Trophoblast cell (in vitro differentiated cells and primary cell): ENCODE data around the gene SLC7A8.
A peak's percentile ranks its signal among the peaks of the same experiment; 100 is the strongest.

Experiments
- DNase-seq, 2 donors: peaks; one replicate each; pipeline ENCODE4 v3.0.0-alpha.2; 2016
- H2AFZ ChIP-seq: 2 replicates; pipeline ENCODE4 v1.6.1; 2013; ENCODE audit warnings: low read length, moderate library complexity, mild to moderate bottlenecking; ENCODE audit not compliant: insufficient read depth, poor library complexity
- H2AK5ac ChIP-seq: 2 replicates; pipeline ENCODE4 v1.6.1; 2013; ENCODE audit warnings: mild to moderate bottlenecking, low read length
- H2BK120ac ChIP-seq: 2 replicates; pipeline ENCODE4 v1.6.1; 2013; ENCODE audit warnings: low read length, mild to moderate bottlenecking, moderate library complexity; ENCODE audit not compliant: insufficient read depth, poor library complexity
- H2BK12ac ChIP-seq: 2 replicates; pipeline ENCODE4 v1.6.1; 2013; ENCODE audit warnings: mild to moderate bottlenecking, low read length, moderate library complexity
- H2BK5ac ChIP-seq: 2 replicates; pipeline ENCODE4 v1.6.1; 2013; ENCODE audit warnings: low read length, low read depth, moderate library complexity, mild to moderate bottlenecking; ENCODE audit not compliant: poor library complexity
- H3K14ac ChIP-seq: 2 replicates; pipeline ENCODE4 v1.6.1; 2013; ENCODE audit warnings: mild to moderate bottlenecking, low read length
- H3K18ac ChIP-seq: 2 replicates; pipeline ENCODE4 v1.6.1; 2013; ENCODE audit warnings: mild to moderate bottlenecking, low read length
- H3K23ac ChIP-seq: 2 replicates; pipeline ENCODE4 v1.6.1; 2013; ENCODE audit warnings: low read length
- H3K27ac ChIP-seq: 2 replicates; pipeline ENCODE4 v1.5.1; 2013; ENCODE audit warnings: low read depth, mild to moderate bottlenecking, inconsistent platforms, low read length, moderate library complexity
- H3K27me3 ChIP-seq: 2 replicates; pipeline ENCODE4 v1.6.1; 2013; ENCODE audit warnings: inconsistent platforms, mild to moderate bottlenecking, low read length, moderate library complexity; ENCODE audit not compliant: insufficient read depth
- H3K36me3 ChIP-seq, 2 experiments: 1 replicate in 1 of 2; 2 replicates in 1 of 2; pipeline ENCODE4 v1.6.1; 2013; ENCODE audit warnings: low read length in 2 of 2, mild to moderate bottlenecking in 2 of 2, moderate library complexity in 1 of 2; ENCODE audit not compliant: insufficient read depth in 2 of 2, control insufficient read depth in 1 of 2
- H3K4ac ChIP-seq: 2 replicates; pipeline ENCODE4 v1.6.1; 2013; ENCODE audit warnings: low read depth, mild to moderate bottlenecking, low read length, moderate library complexity
- H3K4me1 ChIP-seq, 2 experiments: 1 replicate in 1 of 2; 2 replicates in 1 of 2; pipeline ENCODE4 v1.6.1; 2013; ENCODE audit warnings: low read length in 2 of 2, mild to moderate bottlenecking in 2 of 2, moderate library complexity in 1 of 2; ENCODE audit not compliant: insufficient read depth in 2 of 2, control insufficient read depth in 1 of 2
- H3K4me2 ChIP-seq: 2 replicates; pipeline ENCODE4 v1.6.1; 2013; ENCODE audit warnings: inconsistent platforms, mild to moderate bottlenecking, low read length, moderate library complexity
- H3K4me3 ChIP-seq: 2 replicates; pipeline ENCODE4 v1.5.1; 2013; ENCODE audit warnings: mild to moderate bottlenecking, low read depth, low read length, inconsistent platforms
- H3K79me1 ChIP-seq: one replicate; pipeline ENCODE4 v1.6.1; 2013; ENCODE audit warnings: low read length
- H3K79me2 ChIP-seq: 2 replicates; pipeline ENCODE4 v1.6.1; 2013; ENCODE audit warnings: low read length, mild to moderate bottlenecking; ENCODE audit not compliant: control insufficient read depth, insufficient read depth, poor library complexity
- H3K9ac ChIP-seq: 2 replicates; pipeline ENCODE4 v1.6.1; 2013; ENCODE audit warnings: mild to moderate bottlenecking, low read length
- H3K9me3 ChIP-seq: 2 replicates; pipeline ENCODE4 v1.6.1; 2013; ENCODE audit warnings: low read depth, mild to moderate bottlenecking, control low read depth, inconsistent platforms, low read length; ENCODE audit not compliant: insufficient read depth
- H4K12ac ChIP-seq: 2 replicates; pipeline ENCODE4 v1.6.1; 2013; ENCODE audit warnings: low read depth, mild to moderate bottlenecking, low read length, moderate library complexity
- H4K8ac ChIP-seq: 2 replicates; pipeline ENCODE4 v1.6.1; 2013; ENCODE audit warnings: low read depth, mild to moderate bottlenecking, low read length, moderate library complexity
- H4K91ac ChIP-seq: one replicate; pipeline ENCODE4 v1.6.1; 2013; ENCODE audit warnings: low read depth, mild to moderate bottlenecking, low read length, moderate library complexity
- WGBS: extraction: QIAGEN DNeasy Blood & Tissue Kit; methylation state at CpG from one replicate; pipeline ENCODE4 v1.1.7; 2013; ENCODE audit warnings: missing lambda C conversion rate; ENCODE audit not compliant: insufficient read length, insufficient coverage; ENCODE audit errors: extremely low coverage; 5-methylcytosine and 5-hydroxymethylcytosine counted together

The SLC7A8 gene

GRCh38 chr14:23093104-23093503 is 90.4 kb downstream of the SLC7A8 start:
- H3K9ac ChIP-seq, result no peak overlapping the region
- H3K18ac ChIP-seq, result no peak overlapping the region
- no peaks in the 10 kb centered on the region for H3K9me3 ChIP-seq
- H3K27me3 ChIP-seq, result no peaks in the 10 kb centered on the region
- H2BK120ac ChIP-seq, result no peak overlapping the region
- H2AK5ac ChIP-seq, result no peak overlapping the region
- no peak overlapping the region for H3K27ac ChIP-seq
- H3K79me2 ChIP-seq, result peaks cover 17% of the 10 kb centered on the region
- peaks cover 12% of the 10 kb centered on the region for H3K79me1 ChIP-seq
- no peak overlapping the region for H2BK5ac ChIP-seq
- H4K8ac ChIP-seq, result no peak overlapping the region
- H3K4me1 ChIP-seq, result peaks cover 5 to 9% of the 10 kb centered on the region in 2 experiments
- H3K14ac ChIP-seq, result no peak overlapping the region
- H3K4me3 ChIP-seq, result no peak overlapping the region
- H2AFZ ChIP-seq, result no peak overlapping the region
- WGBS, result no CpG with 5 or more reads among the region's 2 CpGs
- peaks cover 17 to 32% of the 10 kb centered on the region in 2 experiments for H3K36me3 ChIP-seq
- H4K91ac ChIP-seq, result no peak overlapping the region
- no peak for DNase-seq
- H3K4me2 ChIP-seq, result no peak overlapping the region
- no peak overlapping the region for H2BK12ac ChIP-seq
- H4K12ac ChIP-seq, result no peak overlapping the region
- peak overlapping the region; percentile 98 for H3K4ac ChIP-seq
- no peak overlapping the region for H3K23ac ChIP-seq

GRCh38 chr14:23091294-23092225 is 91.9 kb downstream of the SLC7A8 start:
- peaks cover 16% of the 10 kb centered on the region for H3K79me2 ChIP-seq
- no peaks in the 10 kb centered on the region for H3K27me3 ChIP-seq
- no peak for DNase-seq
- H3K14ac ChIP-seq, result no peak overlapping the region
- peaks cover 14 to 26% of the 10 kb centered on the region in 2 experiments for H3K36me3 ChIP-seq
- no peak overlapping the region for H3K23ac ChIP-seq
- H2AFZ ChIP-seq, result no peak overlapping the region
- H3K79me1 ChIP-seq, result peaks cover 12% of the 10 kb centered on the region
- H2BK5ac ChIP-seq, result no peak overlapping the region
- no peak overlapping the region for H2BK120ac ChIP-seq
- no peak overlapping the region for H4K8ac ChIP-seq
- H3K4me3 ChIP-seq, result no peak overlapping the region
- no peaks in the 10 kb centered on the region for H3K9me3 ChIP-seq
- WGBS, result no CpG with 5 or more reads among the region's 12 CpGs
- H4K91ac ChIP-seq, result no peak overlapping the region
- H3K18ac ChIP-seq, result no peak overlapping the region
- H3K4ac ChIP-seq, result peak overlapping the region; percentile 4
- no peak overlapping the region for H3K9ac ChIP-seq
- no peak overlapping the region for H2AK5ac ChIP-seq
- peaks cover 3 to 4% of the 10 kb centered on the region in 2 experiments for H3K4me1 ChIP-seq
- H4K12ac ChIP-seq, result no peak overlapping the region
- H3K27ac ChIP-seq, result no peak overlapping the region
- H2BK12ac ChIP-seq, result no peak overlapping the region
- no peak overlapping the region for H3K4me2 ChIP-seq

DNA sequence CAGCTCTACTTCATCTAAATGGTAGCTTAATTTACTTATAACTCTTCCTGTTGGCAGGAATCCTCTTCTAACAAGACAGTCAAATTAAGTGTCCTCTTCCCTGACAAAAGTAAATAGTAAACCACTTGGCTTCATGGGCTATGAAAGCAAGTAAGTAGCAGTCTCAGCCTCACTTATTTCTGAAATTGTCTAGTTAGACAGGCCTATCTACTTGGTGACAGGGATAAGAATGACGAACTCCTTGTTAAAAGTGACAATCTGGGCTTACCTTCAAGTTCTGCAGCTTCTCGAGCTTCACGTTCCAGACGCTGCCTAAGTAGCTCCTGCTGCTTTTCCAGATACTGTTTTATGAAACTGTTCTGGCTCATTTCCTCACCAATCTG is 93.2 kb downstream of the SLC7A8 start:
- H2AFZ ChIP-seq, result no peak overlapping the region
- H4K12ac ChIP-seq, result no peak overlapping the region
- no peak overlapping the region for H3K4me3 ChIP-seq
- H2BK5ac ChIP-seq, result no peak overlapping the region
- no peak overlapping the region for H4K91ac ChIP-seq
- H3K9ac ChIP-seq, result no peak overlapping the region
- H3K27me3 ChIP-seq, result no peaks in the 10 kb centered on the region
- no peak for DNase-seq
- H2AK5ac ChIP-seq, result no peak overlapping the region
- WGBS, result no CpG with 5 or more reads among the region's 4 CpGs
- H4K8ac ChIP-seq, result no peak overlapping the region
- peaks cover 7% of the 10 kb centered on the region for H3K79me1 ChIP-seq
- peaks cover 2% of the 10 kb centered on the region in 2 experiments for H3K4me1 ChIP-seq
- H2BK120ac ChIP-seq, result no peak overlapping the region
- no peak overlapping the region for H3K18ac ChIP-seq
- no peak overlapping the region for H3K14ac ChIP-seq
- no peak overlapping the region for H3K23ac ChIP-seq
- no peak overlapping the region for H3K4ac ChIP-seq
- H3K36me3 ChIP-seq, result peaks cover 14 to 30% of the 10 kb centered on the region in 2 experiments
- no peaks in the 10 kb centered on the region for H3K9me3 ChIP-seq
- no peak overlapping the region for H3K4me2 ChIP-seq
- H2BK12ac ChIP-seq, result no peak overlapping the region
- H3K27ac ChIP-seq, result no peak overlapping the region
- H3K79me2 ChIP-seq, result peaks cover 12% of the 10 kb centered on the region

- H2AK5ac ChIP-seq, result no peak overlapping the region
- no peak overlapping the region for H3K4me3 ChIP-seq
- H3K18ac ChIP-seq, result peak overlapping the region; percentile 33
- no peak overlapping the region for H3K9ac ChIP-seq
- no peak overlapping the region for H2BK120ac ChIP-seq
- no peak overlapping the region for H3K14ac ChIP-seq
- no CpG with 5 or more reads among the region's 12 CpGs for WGBS
- no peak overlapping the region for H4K8ac ChIP-seq
- peaks cover 2% of the 10 kb centered on the region in 2 experiments for H3K4me1 ChIP-seq
- H3K27ac ChIP-seq, result no peak overlapping the region
- no peaks in the 10 kb centered on the region for H3K27me3 ChIP-seq
- peaks cover 4% of the 10 kb centered on the region for H3K79me1 ChIP-seq
- no peak overlapping the region for H4K12ac ChIP-seq
- H2BK5ac ChIP-seq, result no peak overlapping the region
- no peak overlapping the region for H2AFZ ChIP-seq
- H3K79me2 ChIP-seq, result peaks cover 9% of the 10 kb centered on the region
- no peak for DNase-seq
- H3K4ac ChIP-seq, result peak overlapping the region; percentile 84
- no peaks in the 10 kb centered on the region for H3K9me3 ChIP-seq
- H2BK12ac ChIP-seq, result no peak overlapping the region
- peaks cover 18 to 34% of the 10 kb centered on the region in 2 experiments for H3K36me3 ChIP-seq
- H4K91ac ChIP-seq, result no peak overlapping the region
- H3K4me2 ChIP-seq, result no peak overlapping the region
- H3K23ac ChIP-seq, result no peak overlapping the region
Observed at GRCh38 chr14:23089498-23090253, 93.8 kb downstream of the SLC7A8 start.
